Inflammatory macrophage treated with lipopolysaccharide for 4 hours (primary cell): ENCODE measurements around the gene BCL11A.

Experiments used
- DNase-seq: peaks from one replicate; pipeline ENCODE4 v3.0.0-alpha.2; 2020

BCL11A gene

DNA sequence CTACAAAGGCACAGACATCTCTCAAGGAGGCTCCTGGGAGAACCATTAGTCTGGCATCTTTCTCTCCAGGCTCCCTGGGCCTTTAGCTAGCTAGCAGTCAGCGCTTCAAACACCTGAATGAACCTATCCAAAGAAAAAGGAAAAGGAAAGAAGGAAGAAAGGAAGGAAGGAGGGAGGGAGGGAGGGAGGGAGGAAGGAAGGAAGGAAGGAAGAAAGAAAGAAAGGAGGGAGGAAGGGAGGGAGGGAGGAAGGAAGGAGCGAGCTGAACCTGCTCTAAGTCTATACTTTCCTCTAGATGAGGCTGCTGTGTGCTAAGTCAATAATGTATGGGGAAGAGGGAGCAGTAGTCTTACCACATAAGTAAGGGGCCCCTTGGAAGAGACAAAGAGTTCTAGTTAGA is 5.1 kb upstream of the BCL11A start:
- no peak for DNase-seq

DNA sequence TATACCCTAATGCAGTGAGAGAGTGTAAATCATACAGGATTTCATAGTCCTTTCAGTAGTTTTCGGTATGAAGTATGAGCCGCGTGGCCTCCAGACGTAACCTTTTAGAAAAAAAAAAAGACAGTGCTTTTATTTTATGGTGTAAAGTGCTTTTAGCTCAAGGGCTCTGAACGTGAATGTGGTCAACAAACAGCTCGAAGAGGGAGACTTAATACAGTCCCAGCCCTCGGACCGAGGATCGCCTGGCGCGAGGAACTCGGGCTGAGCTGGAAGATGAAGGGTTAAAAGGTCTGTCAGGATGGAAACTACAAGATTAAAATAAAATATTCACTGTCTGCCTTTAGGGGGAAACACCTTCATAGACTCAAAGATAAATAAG is 4.0 kb upstream of the BCL11A start:
- no peak for DNase-seq

DNA sequence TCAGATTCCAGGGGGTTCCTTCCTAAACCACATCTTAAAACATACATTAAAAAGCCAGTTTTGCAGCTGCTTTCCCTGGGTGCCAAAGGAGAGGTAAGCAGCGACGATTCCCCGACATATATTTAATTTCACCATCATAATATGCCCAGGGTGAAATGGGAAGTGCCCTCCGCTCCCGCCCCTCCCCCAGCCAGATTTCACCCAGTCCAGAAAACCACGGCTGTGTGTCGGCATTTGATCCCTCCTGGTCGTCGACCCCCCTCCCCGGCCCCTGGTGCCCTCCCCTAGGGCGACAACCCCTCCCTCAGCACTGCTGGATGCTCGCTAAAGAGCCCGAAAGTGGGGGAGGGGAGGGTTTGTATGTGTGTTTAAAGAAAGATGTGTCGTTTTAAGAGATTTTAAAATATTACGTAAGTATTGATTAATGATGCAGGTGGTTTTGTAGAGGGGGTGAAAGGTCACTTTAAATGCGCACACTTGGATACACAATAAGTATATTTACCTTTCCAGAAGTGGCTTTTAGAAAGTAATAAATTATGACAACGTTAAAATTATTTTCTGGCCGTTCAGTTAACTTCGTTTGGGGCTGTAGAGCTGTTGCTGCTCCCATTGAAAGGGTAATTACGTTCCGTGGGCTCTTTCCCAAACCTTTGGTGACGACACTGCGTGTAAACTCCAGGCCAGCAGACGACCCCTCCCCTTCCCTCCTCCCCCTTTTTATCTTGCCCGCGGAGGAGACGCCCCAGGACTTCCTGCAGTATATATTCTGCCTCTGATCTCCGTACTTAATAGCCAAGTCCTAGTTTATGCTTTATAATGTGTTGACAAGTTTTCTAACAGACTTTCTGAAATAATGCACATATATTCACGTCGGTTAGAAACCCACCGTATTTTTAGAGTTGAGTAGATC is 3.4 kb upstream of the BCL11A start:
- no peak for DNase-seq

DNA sequence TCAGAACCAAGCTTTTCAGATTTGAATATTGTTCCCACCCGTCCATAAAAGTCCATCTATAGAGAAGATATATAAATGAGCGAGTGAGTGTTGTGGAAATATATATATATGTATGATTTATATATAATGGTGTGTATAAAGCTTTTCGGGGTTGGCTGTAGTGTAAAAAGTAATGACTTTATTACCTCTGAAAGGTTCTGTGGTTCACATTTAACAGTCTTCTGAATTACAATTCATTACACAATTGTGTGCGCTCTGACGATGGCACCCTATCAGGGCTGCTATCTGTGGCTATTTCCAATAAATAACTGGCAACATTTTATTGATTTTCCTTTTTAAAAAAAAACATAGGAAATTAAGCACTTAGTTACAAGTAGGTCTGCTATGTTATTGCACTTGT is 2.7 kb upstream of the BCL11A start:
- DNase-seq, result no peak

DNA sequence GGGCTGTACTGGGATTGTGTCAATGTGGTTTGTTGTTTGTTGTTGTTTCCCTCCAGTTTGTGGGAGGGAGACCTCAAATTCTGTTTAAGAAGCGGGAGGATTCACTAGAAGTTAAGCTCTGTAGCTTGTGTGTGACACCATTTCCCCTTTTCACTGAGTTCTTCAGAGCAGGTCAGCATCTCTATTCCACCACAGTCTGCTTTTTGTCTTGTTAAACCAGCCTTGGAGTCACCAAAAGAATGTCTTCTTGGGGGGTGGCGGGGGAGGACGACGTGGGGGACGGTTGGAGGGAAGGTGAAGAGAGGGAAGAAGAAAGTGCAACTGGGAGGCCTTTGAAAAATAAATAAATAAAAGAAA is 2.3 kb upstream of the BCL11A start:
- DNase-seq, result peak; percentile 48

DNA sequence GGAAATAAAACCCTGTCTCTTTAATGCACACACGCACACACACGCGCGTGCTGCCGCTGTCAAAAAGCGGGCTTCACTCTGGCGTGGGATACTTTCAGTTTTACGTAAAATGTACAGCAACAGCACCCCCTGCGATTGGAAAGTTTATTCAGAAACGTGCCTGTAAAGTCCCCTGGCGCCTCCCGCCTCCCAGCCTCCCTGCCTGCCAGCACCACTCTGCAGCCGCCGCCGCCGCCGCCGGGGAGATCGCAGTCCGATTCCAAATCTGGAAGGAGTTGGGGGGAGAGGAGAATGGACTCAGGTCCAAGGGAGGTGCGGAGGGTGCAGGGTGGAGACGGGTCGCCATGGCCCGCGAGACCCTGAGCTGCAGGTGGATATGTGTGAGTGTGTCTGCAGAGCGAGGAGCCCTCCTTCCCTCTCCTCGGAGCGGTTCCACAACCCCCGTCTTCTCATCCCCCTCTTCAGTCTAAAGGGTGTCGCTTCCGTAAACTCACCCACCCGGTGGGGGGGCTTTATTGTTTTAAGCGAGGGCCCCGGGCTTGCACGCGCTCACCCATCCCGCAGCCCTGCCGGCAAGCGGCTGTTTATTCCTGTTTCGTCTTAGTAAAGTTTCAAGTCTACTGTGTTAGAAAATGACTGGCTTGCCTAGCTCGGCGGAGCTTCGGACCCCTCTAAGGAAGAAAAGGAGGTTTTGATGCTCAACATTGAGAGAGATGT is 1.8 kb upstream of the BCL11A start:
- DNase-seq, result peak; percentile 80

DNA sequence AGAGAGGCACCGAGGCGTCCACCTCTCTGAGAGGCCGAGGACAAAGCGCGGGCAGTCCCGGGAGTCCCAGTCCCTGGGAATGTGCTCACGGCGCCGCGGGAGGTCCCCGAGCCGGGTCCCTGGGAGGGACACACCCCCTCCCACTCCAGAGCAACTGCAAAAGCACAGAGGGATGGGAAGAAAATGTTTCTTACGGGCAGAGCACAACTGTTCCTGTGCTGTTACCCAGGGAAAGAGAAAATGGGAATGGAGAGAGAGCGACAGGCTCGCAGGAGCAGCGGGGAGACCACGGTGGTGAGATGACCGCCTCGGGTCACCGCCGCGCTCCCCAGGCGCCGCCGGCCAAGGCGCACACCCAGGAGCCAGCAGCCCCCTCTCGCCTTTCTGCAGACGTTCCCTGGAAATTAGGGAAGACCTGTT is 1.2 kb upstream of the BCL11A start:
- DNase-seq, result no peak

DNA sequence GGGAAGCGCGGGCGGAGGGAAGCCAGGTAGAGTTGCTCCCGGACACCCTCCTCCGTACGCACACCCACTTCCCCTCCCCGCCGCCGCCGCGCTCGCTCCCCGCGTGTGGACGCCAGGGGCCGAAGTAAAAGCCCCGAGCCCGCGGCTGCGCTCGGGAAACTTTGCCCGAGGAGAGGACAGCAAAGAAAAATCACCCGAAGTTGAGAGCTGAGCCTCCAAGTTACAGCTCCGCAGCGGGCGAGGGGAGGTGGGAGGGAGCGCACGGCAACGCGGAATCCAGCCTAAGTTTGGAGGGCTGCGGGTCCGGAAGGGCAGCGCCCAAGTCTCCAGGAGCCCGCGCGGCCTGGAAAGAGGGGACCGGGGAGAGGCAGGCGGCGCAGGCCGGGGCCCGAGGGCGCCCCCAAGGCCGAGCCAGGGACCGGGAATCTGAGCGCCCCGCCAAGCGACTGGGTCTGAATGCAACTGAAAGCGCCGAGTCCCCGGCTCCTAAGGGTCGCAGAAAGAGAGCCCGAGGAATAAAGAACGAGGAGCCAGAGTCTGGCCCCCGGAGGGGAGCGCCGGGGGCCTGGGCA is 706 bp upstream of the BCL11A start:
- no peak for DNase-seq

DNA sequence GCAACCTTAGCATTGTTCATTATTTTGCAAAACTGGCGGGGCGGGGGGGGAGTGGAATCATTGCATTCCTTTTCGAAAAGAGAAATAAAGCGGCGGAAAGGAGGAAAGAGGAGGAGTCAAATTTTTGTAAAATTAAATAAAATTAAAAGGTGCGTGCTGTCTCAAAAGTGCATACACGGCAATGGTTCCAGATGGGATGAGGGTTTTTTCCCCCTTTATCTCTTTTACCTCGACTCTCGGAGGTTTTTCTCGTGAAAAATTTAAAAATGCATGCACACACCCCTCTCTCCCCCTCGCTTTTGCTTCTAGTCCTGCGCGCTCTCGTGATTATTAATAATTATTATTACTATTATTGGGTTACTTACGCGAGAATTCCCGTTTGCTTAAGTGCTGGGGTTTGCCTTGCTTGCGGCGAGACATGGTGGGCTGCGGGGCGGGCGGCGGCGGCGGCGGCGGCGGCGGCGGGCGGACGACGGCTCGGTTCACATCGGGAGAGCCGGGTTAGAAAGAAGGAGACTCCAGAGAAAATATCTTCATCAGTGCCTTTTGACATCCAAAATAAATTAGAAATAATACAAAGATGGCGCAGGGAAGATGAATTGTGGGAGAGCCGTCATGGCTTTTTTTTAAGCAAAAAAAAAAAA is 481 bp downstream of the BCL11A start:
- no peak for DNase-seq

DNA sequence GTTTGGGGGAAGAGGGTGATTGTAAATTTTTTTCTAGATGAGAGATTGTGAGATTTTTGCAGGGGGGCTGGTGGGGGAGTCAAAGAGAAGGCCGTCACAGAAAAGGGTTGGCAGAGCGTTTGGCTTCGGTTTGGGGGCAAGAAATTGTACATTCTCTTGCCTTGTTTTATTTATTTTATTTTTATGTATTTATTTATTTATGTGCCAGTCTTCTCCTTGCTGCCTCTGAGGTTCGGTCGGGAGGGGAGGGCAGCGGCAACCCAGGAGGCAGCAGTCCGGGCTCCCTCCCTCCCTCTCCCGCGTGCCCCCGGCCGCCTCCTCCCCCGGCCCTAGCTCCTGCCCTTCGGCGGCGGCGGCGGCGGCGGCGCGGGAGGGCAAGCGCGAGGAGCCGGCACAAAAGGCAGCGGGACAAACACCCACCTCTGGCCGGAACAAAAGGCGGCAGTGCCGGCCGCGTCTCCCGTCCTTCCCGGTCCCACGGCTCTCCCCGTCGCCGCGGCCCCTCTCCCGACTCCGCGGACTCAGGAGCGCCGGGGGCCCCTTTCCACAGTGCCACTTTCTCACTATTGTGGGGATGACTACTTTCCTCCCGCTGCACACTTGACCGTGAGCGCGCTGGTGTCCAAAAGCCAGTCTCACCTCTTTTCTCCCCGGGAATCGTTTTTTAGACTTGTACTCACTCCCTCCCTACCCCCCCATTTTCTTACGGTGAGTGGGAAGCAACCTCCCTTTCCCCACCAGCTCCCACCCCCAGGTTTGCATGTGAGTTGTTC is 1.2 kb downstream of the BCL11A start:
- DNase-seq, result peak; percentile 57

DNA sequence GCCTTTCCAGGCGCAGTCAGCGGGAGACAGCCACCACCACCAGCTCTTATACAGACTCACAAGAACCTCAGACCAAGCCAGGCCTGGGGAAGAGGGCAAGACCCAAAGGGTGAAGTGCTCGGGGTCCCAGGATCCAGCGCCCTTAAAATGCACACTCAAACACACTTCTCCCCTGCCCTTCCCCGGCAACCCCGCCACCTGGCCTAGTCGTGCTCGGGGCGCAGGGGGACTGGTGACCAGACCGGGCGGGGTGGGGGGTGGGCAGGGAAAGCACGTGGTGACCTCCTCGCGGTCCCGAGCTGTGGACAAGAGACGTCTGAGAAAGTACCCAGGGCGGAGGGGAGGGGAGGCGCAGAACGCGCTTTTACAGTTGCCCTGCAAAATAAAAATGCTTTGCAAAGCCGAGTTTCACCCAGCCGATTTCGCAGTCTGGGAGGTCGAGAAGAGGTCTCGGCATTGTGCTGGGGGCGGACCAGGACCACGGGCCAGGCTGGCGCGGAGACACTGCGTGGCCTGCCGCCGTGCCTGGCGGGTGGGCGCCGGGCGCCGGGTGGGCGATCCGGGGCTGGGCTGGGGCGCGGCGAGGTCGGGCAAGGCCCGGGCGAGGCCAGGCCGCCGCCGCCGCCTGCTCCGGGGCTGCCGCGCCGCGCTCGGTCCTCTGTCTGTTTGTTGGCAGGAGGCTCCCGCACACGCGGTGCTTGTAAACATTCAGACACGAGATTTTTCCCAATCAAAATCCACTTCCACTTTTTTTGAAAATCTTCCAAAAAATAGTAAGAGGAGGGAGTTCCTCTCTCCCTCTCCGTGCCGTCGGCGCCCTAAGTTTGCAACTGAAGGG is 2.0 kb downstream of the BCL11A start:
- DNase-seq, result peak; percentile 58

DNA sequence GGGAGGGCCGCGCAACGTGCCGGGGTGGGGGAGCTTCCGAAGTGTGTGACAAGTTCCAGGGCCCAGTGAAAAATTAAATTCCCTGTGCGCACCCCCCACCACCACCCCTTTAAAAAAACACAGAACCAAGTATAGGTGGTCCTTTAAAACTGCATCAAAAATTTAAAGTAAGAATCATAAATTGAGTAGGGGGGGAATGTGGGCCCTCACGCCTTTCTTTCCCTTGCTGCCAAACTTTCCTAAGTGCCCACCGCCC is 2.5 kb downstream of the BCL11A start:
- DNase-seq, result no peak

DNA sequence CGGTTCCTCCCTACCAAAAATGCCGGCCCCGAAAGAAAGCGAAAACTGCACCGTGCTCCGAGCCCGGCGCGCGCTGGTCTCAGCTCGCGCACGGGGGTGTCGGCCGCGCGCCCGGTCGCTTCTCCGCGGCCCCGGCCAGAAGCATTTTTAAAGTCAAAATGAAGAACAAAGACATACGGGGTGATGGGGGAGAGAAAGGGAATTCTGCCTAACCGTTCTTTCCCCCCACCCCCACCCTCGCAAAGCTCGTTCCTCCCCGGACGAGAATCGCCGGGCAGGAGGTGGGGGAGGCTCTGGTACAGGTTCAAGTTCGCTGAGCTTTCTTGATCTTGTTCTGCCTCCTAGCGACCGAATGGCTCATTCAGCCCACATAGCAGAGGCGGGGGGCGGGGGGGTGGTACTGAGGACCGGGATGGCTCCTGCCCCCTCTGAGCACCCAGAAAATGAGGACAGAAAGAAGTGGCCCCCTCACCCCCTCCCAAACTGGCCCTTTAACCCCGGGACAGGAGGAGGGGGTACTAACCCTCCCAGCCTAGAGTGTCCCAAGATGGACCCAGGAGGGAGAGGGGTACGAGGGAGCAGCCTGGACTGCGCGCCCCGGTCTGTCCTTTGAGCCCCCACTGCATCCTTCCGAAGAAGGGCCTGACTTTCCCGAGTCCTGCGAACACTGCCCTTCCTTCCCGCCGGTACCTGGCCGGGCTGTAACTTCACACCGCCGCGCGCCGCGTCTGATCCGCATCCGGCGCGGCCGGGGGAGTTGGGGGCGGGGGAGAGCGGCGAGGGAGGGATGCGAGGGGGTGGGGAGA is 3.1 kb downstream of the BCL11A start:
- DNase-seq, result peak; percentile 88

DNA sequence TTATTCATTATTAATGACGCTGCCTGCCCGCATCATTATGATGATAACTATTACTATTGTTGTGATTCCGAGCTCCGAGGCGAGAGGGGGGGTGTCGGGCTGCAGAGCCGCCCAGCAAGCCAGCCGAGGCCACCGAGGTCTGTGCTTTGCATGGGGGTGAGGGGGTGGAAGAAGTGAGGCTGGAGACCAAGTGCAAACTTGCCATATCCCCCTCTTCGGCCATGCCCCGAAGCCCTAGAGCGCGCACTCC is 3.6 kb downstream of the BCL11A start:
- DNase-seq, result no peak

DNA sequence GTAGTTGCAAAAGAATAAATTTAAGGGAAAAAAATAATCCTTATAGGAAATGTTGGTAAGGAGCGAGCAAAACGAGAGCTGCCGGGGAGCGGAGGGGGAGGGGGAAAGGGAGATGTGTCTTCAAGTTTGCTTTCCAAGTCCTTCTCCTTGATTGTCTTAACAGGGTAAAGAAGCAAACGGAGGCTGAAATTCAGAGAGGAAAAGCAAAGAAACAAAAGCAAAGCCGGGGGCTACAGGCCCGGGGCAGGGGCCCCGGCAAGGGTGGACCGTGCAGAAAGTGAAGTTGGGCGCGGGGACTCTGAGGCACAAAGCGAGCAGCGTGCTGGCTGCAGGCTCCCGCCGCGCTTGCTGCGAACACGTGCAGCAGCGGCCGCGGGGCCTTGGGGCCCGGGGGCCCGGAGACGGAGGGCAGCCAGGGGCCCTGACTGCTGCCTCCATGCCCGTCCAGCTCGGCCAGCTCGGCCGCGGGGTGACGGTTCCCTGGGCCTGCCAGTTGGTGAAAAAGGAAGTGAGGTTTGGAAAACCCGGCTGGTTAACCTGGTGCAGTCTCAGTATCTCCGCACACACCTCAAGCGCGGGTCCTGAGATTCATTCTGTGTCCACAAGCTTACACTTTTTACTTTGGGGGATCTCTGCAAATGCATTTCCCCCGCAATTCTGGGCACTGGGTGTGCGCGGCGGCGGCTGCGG is 4.1 kb downstream of the BCL11A start:
- DNase-seq, result peak; percentile 34

DNA sequence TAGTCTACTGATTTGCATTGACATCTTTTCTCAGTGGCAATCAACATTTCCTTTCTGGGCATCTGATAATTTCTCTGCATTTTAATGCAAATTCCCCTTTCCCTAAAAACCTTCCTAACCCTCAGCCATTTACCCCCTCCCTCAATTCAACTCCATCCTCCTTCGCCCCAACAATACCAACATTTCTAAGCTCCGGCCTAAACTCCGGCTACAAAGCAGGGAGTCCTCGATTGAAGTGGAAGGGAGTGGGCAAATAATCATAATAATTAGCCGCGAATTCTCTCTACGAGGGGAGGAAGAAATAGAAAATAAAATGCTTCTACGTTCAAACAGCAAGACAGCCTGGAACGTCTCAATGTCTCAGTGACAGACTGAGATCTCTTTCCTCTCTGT is 4.6 kb downstream of the BCL11A start:
- DNase-seq, result no peak

DNA sequence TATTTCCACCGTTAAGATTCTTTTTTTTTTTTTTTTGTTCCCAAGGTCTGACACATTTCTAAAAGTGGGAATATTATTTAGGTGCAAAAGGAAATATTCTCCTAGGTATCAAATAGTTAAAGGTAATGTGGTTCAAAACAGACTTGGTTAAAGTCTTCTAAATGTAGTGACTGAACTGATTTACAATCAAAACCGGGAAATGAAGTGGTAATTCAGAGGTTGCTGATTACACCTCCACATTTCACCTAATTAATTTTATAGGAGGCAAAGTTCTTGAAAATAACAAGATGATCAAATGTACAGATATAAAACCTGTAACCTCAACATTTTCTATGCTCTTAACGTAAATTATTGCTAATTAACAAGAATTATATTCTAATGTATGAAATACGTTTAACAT is 5.1 kb downstream of the BCL11A start:
- DNase-seq, result no peak

DNA sequence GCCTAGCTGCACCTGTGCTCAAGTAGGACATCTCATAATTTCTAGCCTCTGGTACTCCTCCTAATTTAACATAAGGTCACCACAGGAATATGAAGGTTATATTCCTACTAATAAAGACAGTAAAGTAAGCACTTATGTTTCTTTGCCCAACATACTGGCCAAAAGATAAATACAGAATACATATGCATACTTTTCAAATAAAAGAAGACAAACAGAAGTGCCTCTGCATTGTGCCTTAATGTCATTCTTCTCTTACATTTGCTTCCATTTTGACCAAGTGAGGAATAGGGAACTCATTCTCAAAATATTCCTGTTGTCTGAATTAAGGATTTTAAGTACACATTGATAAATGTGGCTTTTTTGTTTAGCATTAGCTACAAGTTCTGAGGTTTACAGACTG is 5.6 kb downstream of the BCL11A start:
- no peak for DNase-seq

DNA sequence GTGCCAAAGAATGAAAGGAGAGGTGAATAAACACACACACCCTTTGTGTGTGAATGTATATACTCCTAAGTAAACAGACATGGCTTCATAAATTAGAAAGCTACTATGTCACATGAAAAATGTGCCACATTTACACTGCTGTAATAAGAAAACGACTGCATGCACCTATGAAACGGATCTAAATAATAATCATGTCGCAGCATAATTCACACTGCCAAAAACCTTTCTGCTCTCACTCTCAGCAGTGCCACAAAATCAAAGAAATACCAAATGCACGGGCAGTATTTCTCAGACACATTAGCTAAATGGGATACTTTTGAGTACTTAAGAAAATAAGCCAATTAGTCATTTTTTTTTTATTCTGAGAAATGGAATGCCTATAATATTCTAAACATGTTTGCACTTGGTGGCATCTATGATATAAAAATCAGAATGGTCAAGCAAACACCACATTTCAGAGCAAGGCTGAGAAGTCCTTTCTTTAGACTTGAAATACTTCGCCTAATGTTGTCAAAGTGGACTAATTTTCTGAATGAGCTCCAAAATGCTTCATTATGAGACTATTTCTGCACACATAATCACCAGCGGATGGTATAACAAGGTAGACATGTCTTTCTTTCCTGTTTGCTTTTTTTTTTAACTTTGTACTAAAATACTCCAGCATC is 6.6 kb downstream of the BCL11A start:
- no peak for DNase-seq

DNA sequence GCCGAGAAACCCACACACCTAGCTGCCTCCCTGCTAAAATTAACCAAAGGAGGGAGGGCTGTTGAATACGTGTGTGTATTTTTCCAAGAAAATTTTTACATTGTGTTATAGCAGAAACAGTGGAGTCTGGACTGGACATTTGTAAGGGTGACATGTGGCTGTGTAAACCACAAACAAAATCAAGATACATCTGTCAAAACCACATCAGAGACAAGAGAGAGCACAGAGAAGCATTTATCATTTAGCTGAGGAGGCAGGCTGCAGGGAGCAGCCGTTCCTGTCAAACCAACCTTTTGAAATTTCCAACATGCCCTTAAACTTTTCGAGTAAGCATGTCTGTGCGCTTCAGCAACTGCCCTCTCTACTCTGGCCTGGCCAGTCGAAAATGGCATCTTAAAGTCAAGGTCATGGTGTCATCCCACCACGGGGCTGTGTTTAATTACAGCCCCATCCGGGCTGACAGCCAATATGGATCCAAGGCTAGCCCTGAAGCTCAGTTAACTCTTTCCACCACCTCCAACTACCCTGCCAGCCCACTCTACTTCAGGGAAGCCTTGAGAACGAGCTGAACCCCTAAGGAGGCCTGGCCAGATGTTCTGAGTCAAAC is 8.4 kb downstream of the BCL11A start:
- no peak for DNase-seq
